CD14-positive monocyte (primary cell): ENCODE results near the gene WHRN. TPM values are rescaled to one million over a fixed set of nuclear protein-coding genes. Genes with fewer than 3 reads are reported as not detected.

Source experiments
- DNase-seq, 3 donors: peaks; one replicate each; pipeline ENCODE4 v3.0.0-alpha.2; 2011 to 2022
- H2AFZ ChIP-seq: 2 replicates; pipeline ENCODE4 v1.6.0; 2012; ENCODE audit warnings: mild to moderate bottlenecking, low read depth, low read length, inconsistent platforms; ENCODE audit not compliant: insufficient read depth, poor library complexity, severe bottlenecking
- H3K27ac ChIP-seq, 2 donors: 1 replicate in 1 of 2; 2 replicates in 1 of 2; pipeline ENCODE4 v1.5.1; 2012 to 2013; ENCODE audit warnings: low read length in 2 of 2, control low read depth in 1 of 2, inconsistent platforms in 1 of 2, low read depth in 1 of 2, mild to moderate bottlenecking in 1 of 2
- H3K27me3 ChIP-seq, 2 donors: one replicate each; pipeline versions ENCODE4 v1.6.0 to v1.6.1; 2011 to 2013; ENCODE audit warnings: low read length in 2 of 2; ENCODE audit not compliant: control insufficient read depth in 2 of 2, insufficient read depth in 2 of 2
- H3K36me3 ChIP-seq, 2 donors: replicated peaks in 1 of 2; 1 replicate in 1 of 2; 2 replicates in 1 of 2; pipeline versions ENCODE4 v1.5.1 to v1.6.1; 2012 to 2013; ENCODE audit warnings: low read length in 2 of 2, control low read depth in 1 of 2, inconsistent platforms in 1 of 2, mild to moderate bottlenecking in 1 of 2; ENCODE audit not compliant: insufficient read depth in 2 of 2, control insufficient read depth in 1 of 2
- H3K4me1 ChIP-seq, 2 donors: 1 replicate in 1 of 2; 2 replicates in 1 of 2; pipeline versions ENCODE4 v1.5.1 to v1.6.1; 2012 to 2013; ENCODE audit warnings: low read length in 2 of 2, control low read depth in 1 of 2, inconsistent platforms in 1 of 2, mild to moderate bottlenecking in 1 of 2, moderate library complexity in 1 of 2; ENCODE audit not compliant: insufficient read depth in 2 of 2, control insufficient read depth in 1 of 2
- H3K4me2 ChIP-seq: replicated peaks from 2 replicates; pipeline ENCODE3; 2012; ENCODE audit warnings: low read length, moderate library complexity, mild to moderate bottlenecking; ENCODE audit not compliant: poor library complexity, severe bottlenecking; ENCODE audit errors: extremely low read depth
- H3K4me3 ChIP-seq, 3 experiments: fragments of 200-600 bp in 1 of 3; sonication (generic) in 1 of 3; replicated peaks in 1 of 3; 1 replicate in 2 of 3; 2 replicates in 1 of 3; pipeline ENCODE4 v1.5.1; 2011 to 2013; ENCODE audit warnings: low read length in 3 of 3, mild to moderate bottlenecking in 3 of 3, control low read depth in 2 of 3, low read depth in 2 of 3, inconsistent platforms in 1 of 3, moderate library complexity in 1 of 3
- H3K79me2 ChIP-seq: 2 replicates; pipeline ENCODE4 v1.6.0; 2012; ENCODE audit warnings: mild to moderate bottlenecking, control low read depth, inconsistent platforms, low read length, moderate library complexity; ENCODE audit not compliant: insufficient read depth
- H3K9ac ChIP-seq: 2 replicates; pipeline ENCODE4 v1.6.0; 2017; ENCODE audit warnings: low read length, mild to moderate bottlenecking; ENCODE audit not compliant: insufficient read depth, poor library complexity, severe bottlenecking
- H3K9me3 ChIP-seq, 2 donors: replicated peaks in 1 of 2; 1 replicate in 1 of 2; 2 replicates in 1 of 2; pipeline versions ENCODE4 v1.5.1 to v1.6.1; 2012 to 2013; ENCODE audit warnings: low read length in 2 of 2, control low read depth in 1 of 2; ENCODE audit not compliant: control insufficient read depth in 1 of 2, insufficient read depth in 1 of 2
- H4K20me1 ChIP-seq: 2 replicates; pipeline ENCODE4 v1.6.0; 2012; ENCODE audit warnings: mild to moderate bottlenecking, low read length, control low read depth, moderate library complexity; ENCODE audit not compliant: insufficient read depth
- H3K27ac Mint-ChIP-seq, 7 donors: one replicate each; pipeline ENCODE4 v1.8.0; 2020; ENCODE audit warnings: mild to moderate bottlenecking in 7 of 7, mixed read lengths in 7 of 7, moderate library complexity in 6 of 7, inconsistent platforms in 2 of 7
- H3K27me3 Mint-ChIP-seq, 3 donors: one replicate each; pipeline ENCODE4 v1.8.0; 2021 to 2022; ENCODE audit warnings: low read depth in 3 of 3, mild to moderate bottlenecking in 3 of 3, mixed read lengths in 3 of 3, moderate library complexity in 3 of 3, inconsistent platforms in 1 of 3
- H3K36me3 Mint-ChIP-seq, 2 donors: one replicate each; pipeline ENCODE4 v1.8.0; 2020; ENCODE audit warnings: mixed read lengths in 2 of 2, inconsistent platforms in 1 of 2, mild to moderate bottlenecking in 1 of 2
- H3K4me1 Mint-ChIP-seq: one replicate; pipeline ENCODE4 v1.8.0; 2020; ENCODE audit warnings: mild to moderate bottlenecking, mixed read lengths
- H3K4me3 Mint-ChIP-seq, 2 donors: one replicate each; pipeline ENCODE4 v1.8.0; 2020; ENCODE audit warnings: mild to moderate bottlenecking in 2 of 2, mixed read lengths in 2 of 2, moderate library complexity in 1 of 2
- H3K9me3 Mint-ChIP-seq, 7 donors: one replicate each; pipeline ENCODE4 v1.8.0; 2020 to 2022; ENCODE audit warnings: mixed read lengths in 7 of 7, mild to moderate bottlenecking in 6 of 7, moderate library complexity in 6 of 7, inconsistent platforms in 2 of 7
- CTCF ChIP-seq: fragments of 200-600 bp; IDR thresholded peaks from one replicate; pipeline ENCODE4 v1.8.0; 2022; ENCODE audit warnings: antibody characterized with exemption, mild to moderate bottlenecking
- WGBS: methylation state at CpG from one replicate; pipeline ENCODE4 v1.1.5; 2013; ENCODE audit warnings: missing lambda C conversion rate; ENCODE audit not compliant: insufficient coverage; 5-methylcytosine and 5-hydroxymethylcytosine counted together
- intact Hi-C, 2 donors: fragments of 100-400 bp; cut with micrococcal nuclease; formaldehyde crosslinking; loops; one replicate each; pipeline versions ENCODE4 v1.15.0 to v1.15.1; 2023
- polyA plus RNA-seq, 3 donors: library from polyadenylated mRNA; depleted of rRNA in 1 of 3; unstranded in 2 of 3; stranded (reverse) in 1 of 3; fragments of 300-500 nt in 2 of 3; fragments of >200 nt in 1 of 3; fragmentation: Illumina TruSeq in 2 of 3; gene quantifications; 1 replicate in 2 of 3; 2 replicates in 1 of 3; pipeline ENCODE4 v1.2.3, GENCODE V29; 2012 to 2021

Gene WHRN
- polyA plus RNA-seq, 3 donors = 0.13 to 0.59 (median 0.30) TPM

- Mint-ChIP-seq H3K9me3 (peaks cover 0 to 4% (median 0%) of the 10 kb centered on the region in 7 donors), H3K4me1 (peaks cover 5% of the 10 kb centered on the region), H3K36me3 (no peaks in the 10 kb centered on the region), H3K4me3 (no peak overlapping the region), H3K27ac (no peak overlapping the region), H3K27me3 (peaks cover 1 to 2% (median 2%) of the 10 kb centered on the region in 3 donors)
- Histone ChIP-seq H3K9me3 (no peaks in the 10 kb centered on the region), H3K4me3 (no peak overlapping the region), H3K4me2 (no peak overlapping the region), H2AFZ (peak overlapping the region; percentile 29), H3K36me3 (no peaks in the 10 kb centered on the region), H3K27me3 (no peaks in the 10 kb centered on the region), H3K27ac (no peak overlapping the region), H3K9ac (no peak overlapping the region), H4K20me1 (no peaks in the 10 kb centered on the region), H3K4me1 (no peaks in the 10 kb centered on the region), H3K79me2 (no peaks in the 10 kb centered on the region)
- no peak for TF ChIP-seq CTCF
- 100% methylated on average over 1 of the region's 5 CpGs for whole genome bisulfite sequencing
- DNase-seq = no peak
- intact Hi-C loops = no loop called here
Observed at GRCh38 chr9:114462791-114463190, 42.5 kb downstream of the WHRN start.

GRCh38 chr9:114461468-114461867, 43.8 kb downstream of the WHRN start:
- Histone ChIP-seq H3K9ac (no peak overlapping the region), H3K36me3 (no peaks in the 10 kb centered on the region), H3K9me3 (no peaks in the 10 kb centered on the region), H3K79me2 (no peaks in the 10 kb centered on the region), H3K4me2 (no peak overlapping the region), H2AFZ (no peak overlapping the region), H3K27ac (no peak overlapping the region), H3K27me3 (no peaks in the 10 kb centered on the region), H4K20me1 (no peaks in the 10 kb centered on the region), H3K4me1 (no peaks in the 10 kb centered on the region), H3K4me3 (no peak overlapping the region)
- peaks cover 1 to 2% (median 2%) of the 10 kb centered on the region in 3 donors for H3K27me3 Mint-ChIP-seq
- peaks cover 5% of the 10 kb centered on the region for H3K4me1 Mint-ChIP-seq
- no peaks in the 10 kb centered on the region for H3K36me3 Mint-ChIP-seq
- DNase-seq = no peak
- peaks cover 0 to 4% (median 0%) of the 10 kb centered on the region in 7 donors for H3K9me3 Mint-ChIP-seq
- TF ChIP-seq CTCF = no peak
- intact Hi-C loops = no loop called here
- H3K4me3 Mint-ChIP-seq = no peak overlapping the region
- 44% methylated on average over 4 of the region's 4 CpGs for WGBS
- H3K27ac Mint-ChIP-seq = no peak overlapping the region
